ENCODE results near the gene SMDT1. TPM values are rescaled to one million over a fixed set of nuclear protein-coding genes. Genes with fewer than 3 reads are reported as not detected.

The SMDT1 gene
- total RNA-seq, 4 donors from 2014 or later = 9.3 to 12.7 (median 11.7) TPM

DNA sequence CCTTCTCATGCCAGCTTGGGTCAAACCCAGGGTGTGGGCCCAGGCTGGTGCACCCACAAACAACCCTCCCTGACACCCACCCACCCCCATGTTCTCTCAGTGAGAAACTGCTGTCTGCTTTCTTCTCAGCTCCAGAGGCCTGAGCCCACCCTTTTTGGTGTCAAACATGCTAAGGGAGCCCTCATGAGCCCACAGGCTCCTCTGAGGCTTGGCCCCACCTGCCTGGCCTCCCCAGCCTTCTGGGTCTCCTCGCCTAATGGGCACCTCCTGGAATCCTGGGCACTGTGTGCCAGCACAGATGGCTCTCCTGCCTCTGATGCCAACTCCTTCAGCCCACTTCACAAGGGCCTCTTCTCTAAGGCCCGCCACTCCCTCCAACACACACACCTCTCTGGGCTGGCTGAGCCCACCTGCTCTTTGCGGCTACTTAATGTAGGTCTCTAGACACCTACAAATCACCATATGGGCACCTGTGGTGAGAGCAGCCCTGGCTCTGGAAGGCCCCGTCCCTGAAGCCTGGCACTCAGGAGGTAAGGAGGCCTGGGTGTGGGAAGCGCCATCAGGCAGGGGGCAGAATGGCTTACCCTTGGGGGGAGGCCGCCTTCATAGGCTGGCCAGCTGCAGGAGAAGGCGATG lies 13.3 kb upstream of the SMDT1 start:
- TF ChIP-seq CTCF (IDR thresholded peaks at IDR 0.05; ENCODE audit: low read depth) = no peak

DNA sequence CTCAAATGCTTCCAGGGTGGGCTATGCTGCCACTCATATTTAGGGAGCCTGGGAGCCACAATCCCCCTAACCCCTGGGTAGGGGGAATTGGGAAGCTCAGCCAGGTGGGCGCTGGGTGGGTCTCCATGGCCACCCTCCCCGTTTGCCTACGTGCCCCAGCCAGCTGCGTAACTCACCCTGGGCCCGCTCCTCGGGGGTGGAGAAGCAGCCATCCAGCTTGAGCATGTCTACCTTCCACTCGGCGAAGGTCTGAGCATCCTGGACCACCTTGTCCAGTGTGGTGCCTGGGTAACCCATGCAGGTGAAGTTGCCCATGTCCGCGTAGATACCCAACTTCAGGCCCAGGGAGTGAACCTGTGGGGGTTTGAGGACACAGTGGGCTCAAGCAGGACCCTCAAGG lies 12.6 kb upstream of the SMDT1 start:
- no peak for TF ChIP-seq CTCF (IDR thresholded peaks at IDR 0.05; ENCODE audit: low read depth)

DNA sequence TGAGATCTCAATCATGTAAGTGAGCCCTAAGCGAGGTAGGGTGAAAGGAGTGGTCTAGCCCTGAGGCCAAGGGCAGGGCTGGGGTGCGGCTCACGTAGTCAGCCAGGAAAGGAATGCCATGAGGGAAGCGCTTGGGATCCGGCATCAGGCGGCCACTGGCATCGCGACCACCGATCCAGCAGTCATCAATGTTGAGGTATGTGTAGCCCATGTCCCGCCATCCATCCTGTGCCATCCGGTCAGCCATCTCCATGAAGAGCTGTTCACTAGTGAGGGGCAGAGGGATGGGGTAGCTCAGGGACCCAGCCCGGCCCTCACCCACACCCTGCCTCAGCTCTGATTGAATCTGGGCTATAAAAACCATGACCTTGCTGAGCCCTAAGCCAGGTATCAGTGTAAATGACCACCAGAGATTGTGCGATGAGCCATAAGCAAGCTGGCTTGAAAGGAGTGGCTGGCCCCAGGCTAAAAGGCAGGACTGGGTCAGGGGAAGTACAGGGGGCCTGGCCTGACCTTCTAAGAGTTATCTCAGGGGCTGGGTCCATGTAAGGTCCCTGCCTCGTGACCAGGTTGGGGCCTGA lies 11.7 kb upstream of the SMDT1 start:
- no peak for TF ChIP-seq CTCF (IDR thresholded peaks at IDR 0.05; ENCODE audit: low read depth)

DNA sequence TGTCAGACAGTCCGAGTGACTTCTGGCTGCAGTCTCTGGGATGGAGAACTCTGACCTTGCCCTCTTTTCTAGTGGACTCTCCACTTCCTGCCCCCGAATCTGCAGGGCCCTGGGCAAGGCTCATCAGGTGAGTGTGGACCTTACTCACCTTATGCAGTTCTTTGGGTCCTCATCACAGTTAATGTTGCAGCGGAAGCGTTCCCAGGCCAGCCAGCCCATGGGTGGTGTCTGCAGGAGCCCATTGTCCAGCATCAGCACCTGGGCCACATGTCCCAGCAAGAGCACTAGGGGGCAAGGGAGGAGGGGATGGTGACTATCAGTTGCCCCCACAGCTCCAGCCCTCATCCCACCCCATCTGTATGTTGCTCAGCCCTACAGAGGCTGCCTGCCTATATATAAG lies 11.2 kb upstream of the SMDT1 start:
- no peak for TF ChIP-seq CTCF (IDR thresholded peaks at IDR 0.05; ENCODE audit: low read depth)

DNA sequence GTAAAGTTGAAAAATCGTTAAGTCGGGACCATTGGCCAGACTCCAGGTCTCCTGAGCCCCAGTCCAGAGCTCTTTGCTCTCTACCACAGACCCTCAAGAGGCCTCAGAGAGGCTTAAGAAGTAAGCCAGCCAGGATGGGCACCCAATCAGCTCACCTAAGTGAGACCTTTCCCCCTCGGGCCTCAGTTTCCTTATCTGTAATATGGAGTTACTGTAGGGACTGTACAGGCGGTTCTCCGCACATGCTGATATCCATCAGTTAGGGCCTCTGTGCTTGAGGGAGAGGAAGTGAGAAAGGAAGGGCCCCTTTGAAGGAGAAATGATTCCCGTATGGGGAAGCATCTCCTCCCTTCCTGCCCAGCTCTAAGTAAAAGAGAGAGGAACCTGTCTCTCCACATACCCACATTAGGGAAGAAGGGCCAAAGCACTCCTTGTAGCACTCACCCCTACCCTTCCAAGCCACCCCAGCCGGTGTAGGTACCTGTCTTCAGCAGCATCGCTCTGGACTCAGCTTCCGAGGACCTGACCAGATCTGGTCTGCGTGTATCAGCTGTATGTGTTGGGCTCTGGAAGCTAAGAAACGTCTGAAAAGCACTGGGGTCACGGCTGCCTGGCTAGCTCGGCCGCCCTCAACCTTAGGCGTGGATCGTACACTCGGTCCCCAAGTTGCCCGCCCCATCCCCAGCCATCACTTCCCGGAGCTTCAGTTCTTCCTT lies 9.5 kb upstream of the SMDT1 start:
- no peak for TF ChIP-seq CTCF (IDR thresholded peaks at IDR 0.05; ENCODE audit: low read depth)

- no peak for TF ChIP-seq CTCF (IDR thresholded peaks at IDR 0.05; ENCODE audit: low read depth)
These were observed 8.7 kb upstream of the SMDT1 start, which contains the start of gene NAGA for GRCh38 chr22:42070517-42071422. Gene NAGA, minus strand, starts transcription at chr22:42070812. Its CDS starts 515 bp downstream, at chr22:42070297.
